HG03045 (cell line): ENCODE measurements around the gene EGR2.
"Not testable (repeated sequence)": the region's sequence is repeated elsewhere in the genome, so short reads cannot be mapped to it uniquely, and the experiment has no call there.

Experiments used
- ATAC-seq: cut with Tn5 transposase; IDR thresholded peaks from one replicate; pipeline ENCODE4 v1.9.1; 2021; ENCODE audit warnings: mild to moderate bottlenecking, moderate library complexity; ENCODE audit not compliant: unreplicated experiment

The EGR2 gene

DNA sequence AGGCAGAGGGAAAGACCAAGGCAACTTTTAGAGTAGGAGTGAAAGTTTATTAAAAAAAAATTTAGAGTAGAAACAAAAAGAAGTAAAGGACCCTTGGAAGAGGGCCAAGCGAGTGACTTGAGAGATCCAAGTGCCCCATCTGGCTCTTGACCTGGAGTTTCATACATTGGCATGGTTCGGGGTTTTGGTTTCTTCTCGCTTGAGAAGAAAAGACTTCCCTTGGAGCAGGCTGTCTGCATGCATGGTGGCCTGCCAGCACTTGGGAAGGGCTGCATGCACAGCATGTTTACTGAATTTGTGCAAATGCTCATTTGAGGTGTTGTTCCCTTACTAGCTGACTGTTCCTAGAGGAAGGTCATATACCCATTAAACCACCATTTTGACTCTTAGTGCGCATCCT lies 20.4 kb downstream of the EGR2 start:
- no peak for ATAC-seq

DNA sequence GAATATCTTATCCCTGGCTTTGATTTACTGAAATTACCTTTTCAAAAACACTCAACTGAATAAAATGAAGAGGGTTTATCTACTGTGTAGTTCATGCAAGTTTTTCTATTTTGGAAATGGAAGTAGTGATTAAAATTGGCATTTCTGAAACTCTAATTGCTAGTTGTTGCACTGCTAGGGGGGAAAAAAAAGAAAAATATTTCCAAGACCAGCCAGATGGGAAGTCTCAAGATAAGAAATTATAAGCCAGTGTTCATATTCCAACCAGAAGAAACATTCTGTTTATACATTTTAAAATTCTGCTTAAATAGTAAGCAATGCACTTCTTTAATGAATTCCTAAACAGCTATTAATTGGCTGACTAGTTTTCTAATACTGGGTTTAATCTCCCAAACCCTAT lies 21.1 kb downstream of the EGR2 start:
- no peak for ATAC-seq

DNA sequence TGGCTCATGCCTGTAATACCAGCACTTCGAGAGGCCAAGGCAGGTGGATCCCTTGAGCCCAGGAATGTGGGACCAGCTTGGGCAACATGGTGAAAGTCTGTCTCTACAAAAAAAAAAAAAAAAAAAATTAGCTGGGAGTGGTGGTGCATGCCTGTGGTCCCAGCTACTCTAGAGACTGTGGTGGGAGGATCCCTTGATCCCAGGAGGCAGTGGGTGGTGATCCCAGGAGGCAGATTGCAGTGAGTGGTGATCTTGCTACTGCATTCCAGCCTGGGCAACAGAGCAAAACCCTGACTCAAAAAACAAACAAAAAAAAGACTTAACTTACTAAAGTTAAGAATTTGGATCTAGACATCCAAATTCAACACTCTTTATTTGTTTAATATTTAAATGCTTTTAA lies 21.9 kb downstream of the EGR2 start:
- ATAC-seq = no peak

GRCh38 chr10:62792261-62792660 lies 23.9 kb downstream of the EGR2 start:
- ATAC-seq = no peak

DNA sequence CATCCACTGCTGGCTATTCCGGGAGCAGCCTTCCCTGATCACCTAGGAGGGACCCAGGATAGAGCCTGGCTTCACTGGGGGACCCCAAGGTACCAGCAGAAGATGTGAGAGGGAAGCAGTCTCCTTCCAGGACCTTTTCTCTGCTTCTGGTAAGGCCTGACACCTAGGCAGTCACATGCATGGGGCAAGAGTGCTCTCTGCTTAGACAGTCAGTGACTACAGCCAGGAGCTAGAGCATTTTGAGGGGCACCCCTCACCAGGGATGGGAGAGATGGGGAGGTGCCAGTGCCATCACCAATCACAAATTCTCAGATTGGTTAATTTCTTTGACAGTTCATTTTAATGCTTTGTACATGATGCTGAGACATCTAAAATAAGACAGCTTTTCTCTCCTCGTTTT lies 25.6 kb downstream of the EGR2 start:
- no peak for ATAC-seq

DNA sequence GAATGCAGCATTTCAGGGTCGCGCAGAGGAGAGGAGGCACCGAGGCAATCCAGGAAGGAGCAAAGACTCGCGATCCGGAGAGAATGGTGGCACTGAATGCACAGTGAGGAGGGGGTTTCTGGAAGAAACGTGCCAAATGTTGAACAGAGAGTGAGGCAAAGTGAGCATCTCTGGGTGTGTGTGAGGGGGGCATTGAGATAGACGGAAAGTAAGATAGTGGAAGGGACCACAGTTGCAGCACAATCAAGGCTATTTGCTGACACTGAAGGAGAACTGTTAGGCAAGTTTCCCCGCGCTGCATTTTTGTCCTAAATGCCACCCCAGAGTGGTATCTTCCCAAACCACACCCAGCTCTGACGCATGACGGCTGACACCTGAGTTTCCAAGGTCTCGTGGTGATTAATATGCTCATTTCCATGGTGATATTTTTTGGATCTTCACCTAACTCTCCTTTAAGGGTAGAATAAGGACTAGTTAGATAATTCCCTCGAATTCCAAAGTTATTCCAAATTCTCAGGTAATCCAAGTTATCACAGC lies 26.1 kb downstream of the EGR2 start:
- ATAC-seq = no peak

DNA sequence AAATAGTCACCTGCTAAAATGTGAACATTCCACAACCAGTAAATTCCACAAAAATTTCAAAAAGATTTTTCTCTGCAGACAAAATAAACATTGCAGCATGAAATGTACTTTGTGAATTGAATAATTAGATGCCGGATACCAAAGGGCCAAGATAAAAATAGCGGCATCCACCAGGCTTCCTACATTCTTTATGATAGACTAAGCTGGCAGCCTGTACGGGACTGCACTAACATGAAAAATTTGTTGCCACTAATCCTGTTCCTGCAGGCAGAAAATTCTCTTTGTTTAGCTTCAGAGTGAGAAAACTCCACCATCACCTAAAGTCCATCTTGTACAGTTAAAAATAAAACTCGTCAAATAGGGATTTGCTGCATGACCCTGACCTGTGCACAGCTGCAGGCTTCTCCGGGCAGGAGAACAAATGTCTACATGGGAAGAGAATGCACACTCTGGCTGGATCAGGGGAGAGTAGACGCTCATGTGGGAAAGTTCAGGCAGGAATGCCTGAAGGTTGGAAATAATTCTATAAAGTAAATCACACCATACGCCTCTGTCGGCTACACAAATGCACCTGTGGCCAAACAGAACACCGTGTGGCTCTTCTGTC lies 27.2 kb downstream of the EGR2 start:
- no peak for ATAC-seq

- not testable (repeated sequence) for ATAC-seq
These were observed 27.9 kb downstream of the EGR2 start for GRCh38 chr10:62788285-62788684.

DNA sequence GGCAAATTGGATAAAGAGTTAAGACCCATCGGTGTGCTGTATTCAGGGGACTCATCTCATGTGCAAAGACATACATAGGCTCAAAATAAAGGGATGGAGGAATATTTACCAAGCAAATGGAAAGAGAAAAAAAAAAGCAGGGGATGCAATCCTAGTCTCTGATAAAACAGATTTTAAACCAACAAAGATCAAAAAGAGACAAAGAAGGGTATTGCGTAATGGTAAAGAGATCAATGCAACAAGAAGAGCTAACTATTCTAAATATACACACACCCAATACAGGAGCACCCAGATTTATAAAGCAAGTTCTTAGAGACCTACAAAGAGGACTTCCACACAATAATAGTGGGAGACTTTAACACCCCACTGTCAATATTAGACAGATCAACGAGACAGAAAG lies 31.6 kb downstream of the EGR2 start:
- ATAC-seq = not testable (repeated sequence)

DNA sequence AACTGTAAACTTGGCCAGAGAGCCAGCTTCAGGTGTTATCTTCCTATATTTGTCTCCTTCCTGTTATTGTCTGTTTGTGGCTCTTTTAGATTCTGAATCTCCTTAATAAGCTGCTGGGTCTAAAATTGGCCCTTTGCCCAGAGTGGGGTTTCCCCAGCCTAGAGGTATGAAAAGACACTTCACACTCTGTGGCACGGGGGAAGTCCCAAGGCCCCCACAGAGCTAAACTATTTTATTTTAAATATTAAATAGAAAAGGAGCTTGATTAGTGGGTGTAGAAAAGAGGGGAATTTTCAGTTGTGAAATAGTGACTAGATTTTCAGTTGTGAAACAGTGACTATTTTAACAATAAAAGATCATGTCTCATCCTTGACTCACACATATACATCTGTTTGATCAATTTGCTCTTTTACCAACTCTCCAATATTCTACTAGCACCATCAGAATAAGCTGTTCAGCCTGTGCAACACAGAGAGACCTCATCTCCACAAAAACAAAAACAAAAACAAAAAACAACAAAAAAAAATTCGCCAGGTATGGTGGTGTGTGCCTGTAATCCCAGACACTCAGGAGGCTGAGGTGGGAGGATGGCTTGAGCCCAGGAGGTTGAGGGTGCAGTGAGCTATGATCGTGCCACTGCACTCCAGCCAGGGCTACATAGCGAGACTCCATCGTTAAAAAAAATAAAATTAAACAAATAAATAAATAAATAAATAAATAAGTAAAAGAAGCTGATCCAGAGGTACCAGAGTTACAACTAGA lies 36.5 kb downstream of the EGR2 start:
- peak; percentile 92 for ATAC-seq

DNA sequence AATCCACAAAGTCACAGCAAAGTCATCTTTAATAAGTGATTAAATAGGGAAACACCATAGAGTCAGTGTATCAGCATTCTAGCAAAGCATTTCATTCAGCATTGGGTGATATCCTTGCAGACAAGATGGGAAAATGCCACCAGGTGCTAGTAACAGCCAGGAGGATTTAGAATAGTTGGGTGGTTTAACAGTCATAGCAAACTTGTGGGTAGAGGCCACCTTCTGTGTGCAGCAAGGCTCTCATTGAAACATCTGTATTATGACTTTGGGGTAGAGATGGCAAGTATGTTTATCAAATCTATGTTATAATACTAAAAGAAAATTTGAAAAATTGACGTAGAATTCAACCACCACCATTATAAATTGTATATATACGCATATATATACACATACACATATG lies 38.0 kb downstream of the EGR2 start:
- ATAC-seq = no peak

DNA sequence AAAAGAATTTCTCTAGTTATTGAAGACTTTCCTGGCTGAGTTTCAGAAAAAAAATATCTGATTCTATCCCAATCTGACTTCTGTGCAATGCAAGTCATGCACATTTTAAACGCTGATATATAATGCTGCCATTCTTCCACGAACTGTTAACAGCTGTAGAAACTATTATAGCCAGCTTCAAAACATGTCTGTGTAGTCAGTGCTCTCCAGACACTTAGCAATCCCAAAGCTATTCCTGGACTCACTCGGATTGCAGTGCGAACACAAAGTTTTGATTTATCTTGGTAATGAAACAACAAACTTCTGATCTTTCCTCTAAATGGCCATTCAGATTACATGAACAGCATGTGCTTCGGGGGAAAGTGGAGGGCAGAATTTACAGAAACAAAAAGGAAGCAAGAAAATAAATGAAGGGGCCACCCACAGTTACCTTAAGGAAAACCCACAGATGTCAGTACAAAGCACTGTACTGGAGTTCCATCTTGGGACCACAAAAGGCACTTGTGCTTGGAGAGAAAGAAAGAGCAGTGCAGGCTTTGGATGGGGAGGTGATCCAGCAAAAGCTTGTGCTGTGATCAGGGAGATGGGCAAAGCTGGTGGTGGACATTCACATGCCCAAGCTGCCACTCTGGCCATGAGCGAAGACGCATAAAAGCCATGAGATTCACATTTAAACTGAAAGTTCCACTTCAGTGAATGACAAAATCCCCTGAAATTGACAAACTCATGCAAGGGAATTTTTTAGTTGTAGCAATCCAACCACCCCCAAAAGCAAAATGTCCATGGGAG lies 43.8 kb downstream of the EGR2 start:
- no peak for ATAC-seq

DNA sequence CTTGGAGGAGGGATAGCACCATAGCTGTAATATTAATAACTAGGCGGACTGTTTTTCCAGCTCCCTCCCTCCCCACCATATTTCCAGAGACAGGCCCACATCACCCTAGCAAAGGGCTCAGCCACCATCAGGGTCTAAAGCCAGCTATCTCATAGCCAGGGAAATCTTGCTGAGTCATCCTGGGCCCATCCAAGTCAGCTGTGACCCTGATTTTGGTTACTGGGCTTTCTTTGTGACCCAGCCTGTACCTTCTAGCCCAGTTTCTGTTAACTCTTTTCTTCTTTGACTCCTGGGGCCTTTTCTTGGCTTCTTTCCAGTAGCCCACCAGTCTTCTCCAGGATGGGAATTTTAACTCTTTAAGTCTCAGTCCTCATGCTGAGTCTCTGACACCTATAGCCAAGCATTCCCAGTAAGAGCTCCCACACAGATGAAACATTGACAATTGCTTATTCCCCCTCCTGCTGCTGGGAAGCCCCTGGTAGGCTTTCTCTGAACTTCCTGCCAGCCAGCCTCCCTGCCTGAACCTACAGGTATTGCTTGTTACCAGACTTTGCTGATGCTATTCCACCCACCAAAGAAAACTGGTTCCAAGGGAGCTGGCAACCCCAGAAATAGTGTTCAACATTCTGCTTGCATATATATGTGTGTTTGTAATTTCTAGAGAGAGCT lies 46.5 kb downstream of the EGR2 start:
- peak; percentile 66 for ATAC-seq

DNA sequence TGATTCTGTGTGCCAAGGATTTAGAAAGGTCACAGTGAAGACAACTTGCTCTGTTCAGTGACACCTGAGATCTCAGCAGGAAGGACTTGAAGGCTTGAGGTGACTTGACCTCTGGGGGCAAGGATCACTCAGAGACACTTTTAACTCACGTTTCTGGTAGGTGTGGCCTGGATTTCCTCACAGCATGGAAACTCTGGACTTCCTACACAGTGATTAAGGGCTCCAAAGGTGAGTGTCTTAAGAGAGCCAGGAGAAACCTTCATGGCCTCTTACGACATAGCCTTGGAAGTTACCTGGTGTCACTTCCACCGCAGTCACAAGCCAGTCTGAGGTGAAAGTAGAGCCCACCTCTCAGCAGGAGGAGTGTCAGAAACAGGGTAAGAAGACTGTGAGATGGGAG lies 49.8 kb downstream of the EGR2 start:
- ATAC-seq = no peak

- no peak for ATAC-seq
These were observed 50.4 kb downstream of the EGR2 start for GRCh38 chr10:62765726-62766125.

DNA sequence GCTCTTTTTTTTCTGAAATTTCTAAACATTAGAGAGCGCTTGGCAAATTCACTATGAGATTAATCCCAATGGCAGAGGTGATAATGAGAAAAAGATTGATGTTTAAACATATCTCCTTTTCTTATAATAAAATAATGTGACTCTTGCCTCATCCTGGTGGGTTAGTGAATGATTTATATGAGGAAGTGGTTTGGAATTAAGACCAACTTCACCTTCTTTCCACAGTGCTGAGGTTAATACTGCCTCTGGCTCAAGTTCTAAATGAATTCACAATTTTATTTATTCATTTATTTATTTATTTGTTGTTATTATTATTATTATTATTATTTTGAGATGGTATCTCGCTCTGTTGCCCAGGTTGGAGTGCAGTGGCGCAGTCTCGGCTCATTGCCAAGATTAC lies 52.2 kb downstream of the EGR2 start:
- ATAC-seq = no peak

GRCh38 chr10:62763155-62763554 lies 53.0 kb downstream of the EGR2 start:
- no peak for ATAC-seq
